Measurements from ENCODE around the gene MCUB. TPM values are rescaled to one million over a fixed set of nuclear protein-coding genes. Genes with fewer than 3 reads are reported as not detected.
A peak's percentile ranks its signal among the peaks of the same experiment; 100 is the strongest.

The MCUB gene
- total and polyA plus RNA-seq, 2 of the 13 experiments (the other 11 are each of a cell fraction or from before 2014, with no cell fraction given), result 0.95 to 2.2 TPM

DNA sequence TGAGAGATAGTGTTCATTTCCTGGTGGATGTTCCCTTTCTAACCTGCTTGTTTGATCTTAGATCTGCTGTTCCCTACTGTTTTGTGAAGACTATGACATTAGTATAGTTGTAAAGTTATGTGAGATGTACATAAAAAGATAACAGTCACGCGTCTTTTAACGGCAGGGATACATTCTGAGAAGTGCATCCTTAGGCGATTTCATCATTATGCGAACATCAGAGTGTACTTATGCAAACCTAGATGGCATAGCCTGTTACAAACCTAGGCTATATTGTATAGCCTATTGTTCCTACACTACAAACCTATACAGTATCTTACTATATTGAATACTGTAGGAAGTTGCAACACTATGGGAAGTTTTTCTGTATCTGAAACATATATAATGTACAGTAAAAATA lies 50.4 kb downstream of the MCUB start (continued):
- TF ChIP-seq ZNF326 (CRISPR knock-in tag; IDR thresholded peaks at IDR 0.05; ENCODE audit: borderline replicate concordance) (no peak), PLRG1 (conservative IDR thresholded peaks at IDR 0.05) (no peak), SOX6 (IDR thresholded peaks at IDR 0.05) (no peak), SOX6 (CRISPR knock-in tag; IDR thresholded peaks at IDR 0.05) (no peak), FOXJ3 (CRISPR knock-in tag; IDR thresholded peaks at IDR 0.05; ENCODE audit: borderline replicate concordance) (no peak)
- TF ChIP-seq, protein P1, sequence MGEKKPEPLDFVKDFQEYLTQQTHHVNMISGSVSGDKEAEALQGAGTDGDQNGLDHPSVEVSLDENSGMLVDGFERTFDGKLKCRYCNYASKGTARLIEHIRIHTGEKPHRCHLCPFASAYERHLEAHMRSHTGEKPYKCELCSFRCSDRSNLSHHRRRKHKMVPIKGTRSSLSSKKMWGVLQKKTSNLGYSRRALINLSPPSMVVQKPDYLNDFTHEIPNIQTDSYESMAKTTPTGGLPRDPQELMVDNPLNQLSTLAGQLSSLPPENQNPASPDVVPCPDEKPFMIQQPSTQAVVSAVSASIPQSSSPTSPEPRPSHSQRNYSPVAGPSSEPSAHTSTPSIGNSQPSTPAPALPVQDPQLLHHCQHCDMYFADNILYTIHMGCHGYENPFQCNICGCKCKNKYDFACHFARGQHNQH (CRISPR knock-in tag; IDR thresholded peaks at IDR 0.05), result no peak

DNA sequence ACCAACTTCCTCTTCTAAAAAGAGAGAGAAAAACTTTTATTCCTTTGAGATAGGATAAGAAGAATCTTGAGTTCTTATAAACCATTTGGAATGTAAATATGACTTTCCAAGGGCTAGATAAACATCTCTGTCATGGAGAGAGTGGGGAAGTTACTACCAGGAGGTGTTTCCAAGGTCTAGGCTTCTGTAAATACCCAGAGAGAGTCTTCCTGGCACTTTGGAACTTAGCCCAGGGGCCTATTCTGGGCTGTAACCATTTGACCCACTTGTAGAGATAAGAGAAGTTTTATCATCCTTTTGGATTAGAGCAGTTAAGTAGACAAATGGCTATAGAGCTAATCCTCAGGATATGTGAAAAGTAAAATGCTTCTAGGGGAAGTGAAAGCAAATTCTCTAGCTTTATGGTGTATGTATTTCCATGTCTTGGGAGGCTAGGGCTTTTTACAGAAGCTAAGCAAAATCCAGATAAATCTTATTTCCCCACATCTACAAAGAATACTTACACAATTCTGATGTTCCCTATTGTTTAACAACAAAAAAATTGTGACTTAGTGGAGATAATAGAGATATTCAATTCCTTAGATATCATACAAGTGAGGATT lies 51.1 kb downstream of the MCUB start:
- BruUV-seq (replicated peaks), result no TSS peak
- in situ Hi-C loops (cut with HindIII; ENCODE audit: extremely low pct_ligation_motif_present, low pct_unique_long_range_greater_than_20kb) (no loop called here), intact Hi-C loops (cut with micrococcal nuclease; ENCODE audit: unreplicated experiment) (no loop called here)
- DNase-seq (ENCODE audit: low spot score) (peak; percentile 6), ATAC-seq (peak; percentile 60; the same call in 2 of the 3 replicates), FAIRE-seq (no peak)
- H2AFZ ChIP-seq (ENCODE audit: low read length), result no peak overlapping the region
- H3K9ac ChIP-seq (ENCODE audit: insufficient read depth, low read depth, low read length), result no peak overlapping the region
- H3K36me3 ChIP-seq (replicated peaks in 1 of 2; ENCODE audit: control insufficient read depth in 1 of 2, insufficient read depth in 2 of 2, low read length in 2 of 2), result no peaks in the 10 kb centered on the region
- peaks cover 35% of the 10 kb centered on the region for H3K4me1 ChIP-seq (ENCODE audit: insufficient read depth, low read length)
- H3K4me2 ChIP-seq (ENCODE audit: low read depth, low read length), result no peak overlapping the region
- CTCF ChIA-PET (ENCODE audit: low intra/inter-chr PET ratio, low total read pairs), result no interaction called here
- no peaks in the 10 kb centered on the region for H3K9me3 ChIP-seq (ENCODE audit: low read length)
- H3K27me3 ChIP-seq (ENCODE audit: control insufficient read depth in 1 of 2, insufficient read depth in 2 of 2, low read length in 2 of 2), result no peaks in the 10 kb centered on the region
- POLR2A ChIA-PET, result no interaction called here
- H3K4me3 ChIP-seq (replicated peaks in 1 of 3; ENCODE audit: insufficient read depth in 1 of 3, low read depth in 2 of 3, low read length in 3 of 3), result no peak overlapping the region
- no peak overlapping the region for H3K27ac ChIP-seq (ENCODE audit: extremely low read length, insufficient read depth, low read length)
- no peaks in the 10 kb centered on the region for H4K20me1 ChIP-seq (ENCODE audit: insufficient read depth, low read length)
- H3K79me2 ChIP-seq (ENCODE audit: insufficient read depth, low read length), result no peaks in the 10 kb centered on the region
- TF ChIP-seq MIER2 (CRISPR knock-in tag; IDR thresholded peaks at IDR 0.05) (no peak), NR2F2 (IDR thresholded peaks at IDR 0.05; ENCODE audit: borderline replicate concordance, low read depth) (no peak), NFIC (IDR thresholded peaks at IDR 0.05; ENCODE audit: low read length) (no peak), ZNF557 (CRISPR knock-in tag; IDR thresholded peaks at IDR 0.05) (no peak), NCOR1 (IDR thresholded peaks at IDR 0.05; ENCODE audit: borderline replicate concordance, low read length) (no peak), NBN (conservative IDR thresholded peaks at IDR 0.05) (no peak), HNRNPH1 (optimal IDR thresholded peaks at IDR 0.05; ENCODE audit: low read depth, low read length) (no peak), ZNF564 (CRISPR knock-in tag; IDR thresholded peaks at IDR 0.05) (peak; percentile 95), ZNF501 (CRISPR knock-in tag; IDR thresholded peaks at IDR 0.05) (no peak), ZNF589 (CRISPR knock-in tag; conservative IDR thresholded peaks at IDR 0.05) (no peak), PAF1 (CRISPR knock-in tag; IDR thresholded peaks at IDR 0.05) (no peak), RELA (CRISPR knock-in tag; IDR thresholded peaks at IDR 0.05) (no peak), NCOA1 (CRISPR knock-in tag; IDR thresholded peaks at IDR 0.05) (no peak), HOXA9 (CRISPR knock-in tag; IDR thresholded peaks at IDR 0.05; ENCODE audit: borderline replicate concordance) (no peak), ZNF83 (CRISPR knock-in tag; IDR thresholded peaks at IDR 0.05; ENCODE audit: borderline replicate concordance) (no peak)
- TF ChIP-seq, protein P2, sequence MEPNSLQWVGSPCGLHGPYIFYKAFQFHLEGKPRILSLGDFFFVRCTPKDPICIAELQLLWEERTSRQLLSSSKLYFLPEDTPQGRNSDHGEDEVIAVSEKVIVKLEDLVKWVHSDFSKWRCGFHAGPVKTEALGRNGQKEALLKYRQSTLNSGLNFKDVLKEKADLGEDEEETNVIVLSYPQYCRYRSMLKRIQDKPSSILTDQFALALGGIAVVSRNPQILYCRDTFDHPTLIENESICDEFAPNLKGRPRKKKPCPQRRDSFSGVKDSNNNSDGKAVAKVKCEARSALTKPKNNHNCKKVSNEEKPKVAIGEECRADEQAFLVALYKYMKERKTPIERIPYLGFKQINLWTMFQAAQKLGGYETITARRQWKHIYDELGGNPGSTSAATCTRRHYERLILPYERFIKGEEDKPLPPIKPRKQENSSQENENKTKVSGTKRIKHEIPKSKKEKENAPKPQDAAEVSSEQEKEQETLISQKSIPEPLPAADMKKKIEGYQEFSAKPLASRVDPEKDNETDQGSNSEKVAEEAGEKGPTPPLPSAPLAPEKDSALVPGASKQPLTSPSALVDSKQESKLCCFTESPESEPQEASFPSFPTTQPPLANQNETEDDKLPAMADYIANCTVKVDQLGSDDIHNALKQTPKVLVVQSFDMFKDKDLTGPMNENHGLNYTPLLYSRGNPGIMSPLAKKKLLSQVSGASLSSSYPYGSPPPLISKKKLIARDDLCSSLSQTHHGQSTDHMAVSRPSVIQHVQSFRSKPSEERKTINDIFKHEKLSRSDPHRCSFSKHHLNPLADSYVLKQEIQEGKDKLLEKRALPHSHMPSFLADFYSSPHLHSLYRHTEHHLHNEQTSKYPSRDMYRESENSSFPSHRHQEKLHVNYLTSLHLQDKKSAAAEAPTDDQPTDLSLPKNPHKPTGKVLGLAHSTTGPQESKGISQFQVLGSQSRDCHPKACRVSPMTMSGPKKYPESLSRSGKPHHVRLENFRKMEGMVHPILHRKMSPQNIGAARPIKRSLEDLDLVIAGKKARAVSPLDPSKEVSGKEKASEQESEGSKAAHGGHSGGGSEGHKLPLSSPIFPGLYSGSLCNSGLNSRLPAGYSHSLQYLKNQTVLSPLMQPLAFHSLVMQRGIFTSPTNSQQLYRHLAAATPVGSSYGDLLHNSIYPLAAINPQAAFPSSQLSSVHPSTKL (CRISPR knock-in tag; IDR thresholded peaks at IDR 0.05), result peak; percentile 29; the same call in 1 of the 2 replicates
